ENCODE measurements around the gene LIN7B.
A peak's percentile ranks its signal among the peaks of the same experiment; 100 is the strongest.

Gene LIN7B

DNA sequence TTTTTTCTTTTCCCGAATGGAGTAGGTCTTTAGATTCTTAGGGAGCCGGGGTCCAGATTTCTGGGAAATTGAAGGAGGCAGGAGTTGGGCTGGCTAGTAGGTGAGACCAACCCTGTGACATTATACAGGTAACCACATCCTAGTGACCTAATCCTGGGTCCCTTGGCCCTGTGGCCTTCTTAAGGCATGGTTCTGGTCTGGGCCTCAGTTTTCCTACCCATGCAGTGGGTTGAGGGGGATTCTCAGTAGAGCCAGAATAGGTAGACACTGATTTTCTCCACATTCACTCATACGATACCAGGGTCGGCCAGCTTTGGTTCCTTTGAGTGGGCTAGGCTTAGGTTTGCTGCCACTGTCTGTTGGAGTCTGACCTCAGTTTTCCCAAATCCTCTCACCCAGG, 12.4 kb downstream of the LIN7B start:
- no peak for TF ChIP-seq EGR1 (IDR thresholded peaks at IDR 0.05)

DNA sequence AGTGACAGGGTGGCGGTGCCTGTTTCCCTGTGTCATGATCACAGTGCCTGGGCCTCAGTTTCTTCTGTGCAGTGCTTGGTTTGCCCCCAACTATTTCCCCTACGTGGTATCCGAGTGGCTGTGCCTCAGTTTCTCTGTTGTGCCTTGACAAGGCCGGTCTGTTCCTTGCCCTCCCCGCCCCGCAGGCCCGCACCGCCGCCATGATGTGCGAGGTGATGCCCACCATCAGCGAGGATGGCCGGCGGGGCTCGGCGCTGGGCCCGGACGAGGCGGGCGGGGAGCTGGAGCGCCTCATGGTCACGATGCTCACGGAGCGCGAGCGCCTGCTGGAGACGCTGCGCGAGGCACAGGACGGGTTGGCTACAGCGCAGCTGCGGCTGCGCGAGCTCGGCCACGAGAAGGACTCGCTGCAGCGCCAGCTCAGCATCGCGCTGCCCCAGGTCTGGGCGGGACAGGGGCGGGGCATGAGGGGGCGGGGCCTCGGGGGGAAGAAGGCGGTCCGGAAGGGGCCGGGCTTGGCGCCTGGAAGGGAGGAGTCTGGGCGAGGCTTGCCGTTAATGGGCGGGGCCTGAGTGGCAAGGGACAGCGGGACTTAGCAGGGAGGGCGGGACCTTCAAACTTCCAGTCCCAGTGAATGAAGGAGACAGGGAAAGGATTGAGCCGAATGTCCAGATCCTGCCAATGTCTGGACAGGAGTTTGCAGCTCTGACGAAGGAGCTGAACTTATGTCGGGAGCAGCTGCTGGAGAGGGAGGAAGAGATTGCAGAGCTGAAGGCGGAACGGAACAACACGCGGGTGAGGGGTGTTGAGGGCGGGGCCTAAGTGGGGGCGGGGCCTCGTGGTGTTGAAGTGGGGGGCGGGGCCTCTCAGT, 13.7 kb downstream of the LIN7B start:
- TF ChIP-seq FOXM1 (IDR thresholded peaks at IDR 0.05; ENCODE audit: borderline replicate concordance, low read depth), result no peak
- no peak for TF ChIP-seq EP300 (IDR thresholded peaks at IDR 0.05; ENCODE audit: borderline replicate concordance)
- TF ChIP-seq NFIC (IDR thresholded peaks at IDR 0.05), result no peak
- no peak for TF ChIP-seq TAF1 (IDR thresholded peaks at IDR 0.05; ENCODE audit: low read depth)
- TF ChIP-seq TEAD4 (IDR thresholded peaks at IDR 0.05), result peak; percentile 33; the same call in 1 of the 2 replicates
- TF ChIP-seq, protein P1, sequence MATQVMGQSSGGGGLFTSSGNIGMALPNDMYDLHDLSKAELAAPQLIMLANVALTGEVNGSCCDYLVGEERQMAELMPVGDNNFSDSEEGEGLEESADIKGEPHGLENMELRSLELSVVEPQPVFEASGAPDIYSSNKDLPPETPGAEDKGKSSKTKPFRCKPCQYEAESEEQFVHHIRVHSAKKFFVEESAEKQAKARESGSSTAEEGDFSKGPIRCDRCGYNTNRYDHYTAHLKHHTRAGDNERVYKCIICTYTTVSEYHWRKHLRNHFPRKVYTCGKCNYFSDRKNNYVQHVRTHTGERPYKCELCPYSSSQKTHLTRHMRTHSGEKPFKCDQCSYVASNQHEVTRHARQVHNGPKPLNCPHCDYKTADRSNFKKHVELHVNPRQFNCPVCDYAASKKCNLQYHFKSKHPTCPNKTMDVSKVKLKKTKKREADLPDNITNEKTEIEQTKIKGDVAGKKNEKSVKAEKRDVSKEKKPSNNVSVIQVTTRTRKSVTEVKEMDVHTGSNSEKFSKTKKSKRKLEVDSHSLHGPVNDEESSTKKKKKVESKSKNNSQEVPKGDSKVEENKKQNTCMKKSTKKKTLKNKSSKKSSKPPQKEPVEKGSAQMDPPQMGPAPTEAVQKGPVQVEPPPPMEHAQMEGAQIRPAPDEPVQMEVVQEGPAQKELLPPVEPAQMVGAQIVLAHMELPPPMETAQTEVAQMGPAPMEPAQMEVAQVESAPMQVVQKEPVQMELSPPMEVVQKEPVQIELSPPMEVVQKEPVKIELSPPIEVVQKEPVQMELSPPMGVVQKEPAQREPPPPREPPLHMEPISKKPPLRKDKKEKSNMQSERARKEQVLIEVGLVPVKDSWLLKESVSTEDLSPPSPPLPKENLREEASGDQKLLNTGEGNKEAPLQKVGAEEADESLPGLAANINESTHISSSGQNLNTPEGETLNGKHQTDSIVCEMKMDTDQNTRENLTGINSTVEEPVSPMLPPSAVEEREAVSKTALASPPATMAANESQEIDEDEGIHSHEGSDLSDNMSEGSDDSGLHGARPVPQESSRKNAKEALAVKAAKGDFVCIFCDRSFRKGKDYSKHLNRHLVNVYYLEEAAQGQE (IDR thresholded peaks at IDR 0.05; ENCODE audit: low read depth), result no peak
- TF ChIP-seq RAD21 (IDR thresholded peaks at IDR 0.05; ENCODE audit: low read depth), result no peak; the same call in 1 of the 2 replicates
- no peak for TF ChIP-seq CREB1 (IDR thresholded peaks at IDR 0.05; ENCODE audit: low read depth)
- TF ChIP-seq TCF12 (IDR thresholded peaks at IDR 0.05; ENCODE audit: low read depth), result peak; percentile 75
- TF ChIP-seq YY1 (IDR thresholded peaks at IDR 0.05; ENCODE audit: low read depth), result peak; percentile 68; the same call in 1 of the 2 replicates
- TF ChIP-seq, protein P2, sequence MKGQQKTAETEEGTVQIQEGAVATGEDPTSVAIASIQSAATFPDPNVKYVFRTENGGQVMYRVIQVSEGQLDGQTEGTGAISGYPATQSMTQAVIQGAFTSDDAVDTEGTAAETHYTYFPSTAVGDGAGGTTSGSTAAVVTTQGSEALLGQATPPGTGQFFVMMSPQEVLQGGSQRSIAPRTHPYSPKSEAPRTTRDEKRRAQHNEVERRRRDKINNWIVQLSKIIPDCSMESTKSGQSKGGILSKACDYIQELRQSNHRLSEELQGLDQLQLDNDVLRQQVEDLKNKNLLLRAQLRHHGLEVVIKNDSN (IDR thresholded peaks at IDR 0.05), result peak; percentile 42
- no peak for TF ChIP-seq EGR1 (IDR thresholded peaks at IDR 0.05)
- TF ChIP-seq ZBTB7A (IDR thresholded peaks at IDR 0.05; ENCODE audit: low read depth), result no peak
- TF ChIP-seq, protein P3, sequence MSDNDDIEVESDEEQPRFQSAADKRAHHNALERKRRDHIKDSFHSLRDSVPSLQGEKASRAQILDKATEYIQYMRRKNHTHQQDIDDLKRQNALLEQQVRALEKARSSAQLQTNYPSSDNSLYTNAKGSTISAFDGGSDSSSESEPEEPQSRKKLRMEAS (IDR thresholded peaks at IDR 0.05), result peak; percentile 100
- TF ChIP-seq CEBPB (IDR thresholded peaks at IDR 0.05), result no peak

DNA sequence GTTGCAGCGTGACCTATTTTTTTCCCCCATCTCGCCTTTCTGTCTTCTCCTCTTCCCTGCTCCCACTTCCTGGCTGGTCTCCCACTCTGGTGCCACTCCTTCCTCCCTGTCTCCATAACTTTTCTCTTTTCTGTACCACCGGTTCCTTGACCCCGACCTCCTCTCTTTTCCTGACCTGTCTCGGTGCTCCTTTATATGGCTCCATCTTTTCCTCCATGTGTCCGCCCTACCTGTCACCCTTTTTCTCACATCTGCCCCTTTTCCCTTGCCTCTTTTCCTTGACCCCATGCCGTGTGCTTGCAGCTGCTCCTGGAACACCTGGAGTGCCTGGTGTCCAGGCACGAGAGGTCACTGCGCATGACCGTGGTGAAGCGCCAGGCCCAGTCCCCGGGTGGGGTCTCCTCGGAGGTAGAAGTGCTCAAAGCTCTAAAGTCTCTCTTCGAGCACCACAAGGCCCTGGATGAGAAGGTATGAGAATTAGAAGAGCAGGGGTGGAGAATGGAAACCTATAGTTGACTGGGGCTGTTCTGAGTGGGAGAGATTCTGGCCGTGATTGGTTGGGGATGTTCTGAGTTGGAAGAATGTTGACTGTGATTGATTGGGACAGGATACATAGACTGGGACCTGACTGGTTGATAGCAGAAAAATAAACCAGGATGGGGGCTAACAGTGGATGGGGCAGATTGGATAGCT, 14.5 kb downstream of the LIN7B start:
- TF ChIP-seq CEBPB (IDR thresholded peaks at IDR 0.05), result no peak
- TF ChIP-seq TCF12 (IDR thresholded peaks at IDR 0.05; ENCODE audit: low read depth), result 0 out of 2 replicates have a peak, but pooled peaks have one; percentile 12
- TF ChIP-seq FOXM1 (IDR thresholded peaks at IDR 0.05; ENCODE audit: borderline replicate concordance, low read depth), result no peak
- TF ChIP-seq EP300 (IDR thresholded peaks at IDR 0.05; ENCODE audit: borderline replicate concordance), result no peak

DNA sequence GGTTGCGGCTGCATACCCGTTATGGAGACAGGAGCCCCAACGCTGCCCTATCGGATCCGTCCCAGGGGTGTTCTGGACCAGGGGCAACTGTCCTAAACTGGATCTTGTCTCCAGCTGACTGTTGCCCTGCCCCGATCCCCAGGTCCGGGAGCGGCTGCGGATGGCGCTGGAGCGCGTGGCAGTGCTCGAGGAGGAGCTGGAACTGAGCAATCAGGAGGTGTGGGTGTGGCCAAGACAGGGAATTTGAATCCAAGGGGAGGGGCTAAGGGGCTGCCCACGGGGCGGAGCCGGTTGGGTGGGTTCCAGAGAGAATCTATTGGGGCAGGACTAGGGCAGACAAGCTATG, 15.0 kb downstream of the LIN7B start:
- TF ChIP-seq CEBPB (IDR thresholded peaks at IDR 0.05) (no peak), TAF1 (IDR thresholded peaks at IDR 0.05; ENCODE audit: low read depth) (peak; percentile 10; the same call in 1 of the 2 replicates), NFIC (IDR thresholded peaks at IDR 0.05) (no peak), FOXM1 (IDR thresholded peaks at IDR 0.05; ENCODE audit: borderline replicate concordance, low read depth) (no peak), CREB1 (IDR thresholded peaks at IDR 0.05; ENCODE audit: low read depth) (no peak), RAD21 (IDR thresholded peaks at IDR 0.05; ENCODE audit: low read depth) (no peak), ZBTB7A (IDR thresholded peaks at IDR 0.05; ENCODE audit: low read depth) (no peak), TEAD4 (IDR thresholded peaks at IDR 0.05) (no peak), EP300 (IDR thresholded peaks at IDR 0.05; ENCODE audit: borderline replicate concordance) (no peak), YY1 (IDR thresholded peaks at IDR 0.05; ENCODE audit: low read depth) (no peak), EGR1 (IDR thresholded peaks at IDR 0.05) (no peak), TCF12 (IDR thresholded peaks at IDR 0.05; ENCODE audit: low read depth) (0 out of 2 replicates have a peak, but pooled peaks have one; percentile 2)
- TF ChIP-seq, protein P2 (IDR thresholded peaks at IDR 0.05), result no peak
- TF ChIP-seq, protein P1 (IDR thresholded peaks at IDR 0.05; ENCODE audit: low read depth), result no peak
- TF ChIP-seq, protein P3 (IDR thresholded peaks at IDR 0.05), result peak; percentile 84

DNA sequence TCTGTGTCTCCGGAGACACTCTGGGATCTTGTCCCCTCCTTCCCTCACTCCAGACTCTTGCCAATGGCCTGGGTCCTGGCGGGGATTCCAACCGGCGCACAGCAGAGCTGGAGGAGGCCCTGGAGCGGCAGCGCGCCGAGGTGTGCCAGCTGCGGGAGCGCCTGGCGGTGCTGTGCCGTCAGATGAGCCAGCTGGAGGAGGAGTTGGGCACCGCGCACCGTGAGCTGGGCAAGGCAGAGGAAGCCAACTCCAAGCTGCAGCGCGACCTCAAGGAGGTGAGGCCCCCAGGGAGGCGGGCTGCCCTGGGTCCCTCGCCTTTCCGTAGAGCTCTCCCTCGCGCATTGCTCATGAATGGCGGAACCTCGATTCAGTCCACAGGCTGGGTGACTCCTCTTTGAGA, 16.2 kb downstream of the LIN7B start:
- TF ChIP-seq EGR1 (IDR thresholded peaks at IDR 0.05), result no peak
- TF ChIP-seq, protein P2 (IDR thresholded peaks at IDR 0.05), result no peak
- TF ChIP-seq, protein P3 (IDR thresholded peaks at IDR 0.05), result no peak
- no peak for TF ChIP-seq YY1 (IDR thresholded peaks at IDR 0.05; ENCODE audit: low read depth)
- TF ChIP-seq EP300 (IDR thresholded peaks at IDR 0.05; ENCODE audit: borderline replicate concordance), result no peak
- TF ChIP-seq FOXM1 (IDR thresholded peaks at IDR 0.05; ENCODE audit: borderline replicate concordance, low read depth), result no peak
- no peak for TF ChIP-seq TAF1 (IDR thresholded peaks at IDR 0.05; ENCODE audit: low read depth)
- TF ChIP-seq RAD21 (IDR thresholded peaks at IDR 0.05; ENCODE audit: low read depth), result no peak
- no peak for TF ChIP-seq TCF12 (IDR thresholded peaks at IDR 0.05; ENCODE audit: low read depth)
- TF ChIP-seq TEAD4 (IDR thresholded peaks at IDR 0.05), result no peak
- TF ChIP-seq CREB1 (IDR thresholded peaks at IDR 0.05; ENCODE audit: low read depth), result no peak
- TF ChIP-seq ZBTB7A (IDR thresholded peaks at IDR 0.05; ENCODE audit: low read depth), result no peak
- TF ChIP-seq, protein P1 (IDR thresholded peaks at IDR 0.05; ENCODE audit: low read depth), result no peak
- no peak for TF ChIP-seq NFIC (IDR thresholded peaks at IDR 0.05)
- no peak for TF ChIP-seq CEBPB (IDR thresholded peaks at IDR 0.05)
